Measurements from ENCODE around the gene RAB3B. TPM values are rescaled to one million over a fixed set of nuclear protein-coding genes. Genes with fewer than 3 reads are reported as not detected.
"Not testable (repeated sequence)": the region's sequence is repeated elsewhere in the genome, so short reads cannot be mapped to it uniquely, and the experiment has no call there.

Gene RAB3B
- total RNA-seq, 1 donor from 2014 or later = 8.2 TPM

GRCh38 chr1:52032785-52033131 is 42.3 kb upstream of the RAB3B start:
- Mint-ChIP-seq H3K9me3 (ENCODE audit: unreplicated experiment) (no peaks in the 10 kb centered on the region), H3K36me3 (ENCODE audit: unreplicated experiment) (peaks cover 11% of the 10 kb centered on the region), H3K4me3 (ENCODE audit: unreplicated experiment) (peak overlapping the region; percentile 94), H3K4me1 (ENCODE audit: unreplicated experiment) (peaks cover 41% of the 10 kb centered on the region), H3K27me3 (ENCODE audit: unreplicated experiment) (no peaks in the 10 kb centered on the region), H3K27ac (ENCODE audit: unreplicated experiment) (peak overlapping the region; percentile 97)
- no peak for DNase-seq (ENCODE audit: extremely low spot score, unreplicated experiment)
- no peak for TF ChIP-seq CTCF (IDR thresholded peaks at IDR 0.05)

GRCh38 chr1:52032124-52032784 is 41.8 kb upstream of the RAB3B start:
- no peak for DNase-seq (ENCODE audit: extremely low spot score, unreplicated experiment)
- Mint-ChIP-seq H3K9me3 (ENCODE audit: unreplicated experiment) (no peaks in the 10 kb centered on the region), H3K4me1 (ENCODE audit: unreplicated experiment) (peaks cover 41% of the 10 kb centered on the region), H3K27me3 (ENCODE audit: unreplicated experiment) (no peaks in the 10 kb centered on the region), H3K4me3 (ENCODE audit: unreplicated experiment) (peak overlapping the region; percentile 94), H3K27ac (ENCODE audit: unreplicated experiment) (peak overlapping the region; percentile 97), H3K36me3 (ENCODE audit: unreplicated experiment) (peaks cover 10% of the 10 kb centered on the region)
- no peak for TF ChIP-seq CTCF (IDR thresholded peaks at IDR 0.05)

GRCh38 chr1:52028839-52029238 is 38.3 kb upstream of the RAB3B start:
- DNase-seq (ENCODE audit: extremely low spot score, unreplicated experiment); H3K27ac Mint-ChIP-seq (ENCODE audit: unreplicated experiment); H3K4me3 Mint-ChIP-seq (ENCODE audit: unreplicated experiment); H3K9me3 Mint-ChIP-seq (ENCODE audit: unreplicated experiment); H3K27me3 Mint-ChIP-seq (ENCODE audit: unreplicated experiment): not testable (repeated sequence)
- H3K4me1 Mint-ChIP-seq (ENCODE audit: unreplicated experiment) = peaks cover 36% of the 10 kb centered on the region
- H3K36me3 Mint-ChIP-seq (ENCODE audit: unreplicated experiment) = peaks cover 18% of the 10 kb centered on the region

- H3K27ac Mint-ChIP-seq (ENCODE audit: unreplicated experiment) = no peak overlapping the region
- H3K9me3 Mint-ChIP-seq (ENCODE audit: unreplicated experiment) = no peaks in the 10 kb centered on the region
- no peak for TF ChIP-seq CTCF (IDR thresholded peaks at IDR 0.05)
- H3K27me3 Mint-ChIP-seq (ENCODE audit: unreplicated experiment) = no peaks in the 10 kb centered on the region
- no peak overlapping the region for H3K4me3 Mint-ChIP-seq (ENCODE audit: unreplicated experiment)
- H3K4me1 Mint-ChIP-seq (ENCODE audit: unreplicated experiment) = peaks cover 34% of the 10 kb centered on the region
- peaks cover 23% of the 10 kb centered on the region for H3K36me3 Mint-ChIP-seq (ENCODE audit: unreplicated experiment)
- no peak for DNase-seq (ENCODE audit: extremely low spot score, unreplicated experiment)
Observed at GRCh38 chr1:52028328-52028727, 37.8 kb upstream of the RAB3B start.

GRCh38 chr1:52026278-52026677 is 35.8 kb upstream of the RAB3B start:
- DNase-seq (ENCODE audit: extremely low spot score, unreplicated experiment) = no peak
- no peak for TF ChIP-seq CTCF (IDR thresholded peaks at IDR 0.05)
- no peak overlapping the region for H3K27ac Mint-ChIP-seq (ENCODE audit: unreplicated experiment)
- H3K9me3 Mint-ChIP-seq (ENCODE audit: unreplicated experiment) = no peaks in the 10 kb centered on the region
- H3K36me3 Mint-ChIP-seq (ENCODE audit: unreplicated experiment) = peaks cover 31% of the 10 kb centered on the region
- H3K4me3 Mint-ChIP-seq (ENCODE audit: unreplicated experiment) = no peak overlapping the region
- no peaks in the 10 kb centered on the region for H3K27me3 Mint-ChIP-seq (ENCODE audit: unreplicated experiment)
- peaks cover 21% of the 10 kb centered on the region for H3K4me1 Mint-ChIP-seq (ENCODE audit: unreplicated experiment)

- Mint-ChIP-seq H3K4me1 (ENCODE audit: unreplicated experiment) (no peaks in the 10 kb centered on the region), H3K27ac (ENCODE audit: unreplicated experiment) (no peak overlapping the region), H3K9me3 (ENCODE audit: unreplicated experiment) (no peaks in the 10 kb centered on the region), H3K4me3 (ENCODE audit: unreplicated experiment) (no peak overlapping the region), H3K36me3 (ENCODE audit: unreplicated experiment) (peaks cover 42% of the 10 kb centered on the region), H3K27me3 (ENCODE audit: unreplicated experiment) (no peaks in the 10 kb centered on the region)
- DNase-seq (ENCODE audit: extremely low spot score, unreplicated experiment) = no peak
- no peak for TF ChIP-seq CTCF (IDR thresholded peaks at IDR 0.05)
Observed at GRCh38 chr1:52022133-52022532, 31.6 kb upstream of the RAB3B start.

All from osteocyte (in vitro differentiated cells).